ENCODE results near the gene CDKAL1.
A peak's percentile ranks its signal among the peaks of the same experiment; 100 is the strongest.

Gene CDKAL1

GRCh38 chr6:21163838-21164180, 629.6 kb downstream of the CDKAL1 start:
- ChIA-PET CTCF (no interaction called here), POLR2A (no interaction called here)
- Histone ChIP-seq H3K27me3 (replicated peaks in 2 of 5; ENCODE audit: control insufficient read depth in 4 of 5, insufficient read depth in 5 of 5, low read length in 4 of 5) (no peaks in the 10 kb centered on the region), H3K27ac (ENCODE audit: insufficient read depth in 1 of 2, low read depth in 1 of 2, low read length in 2 of 2, poor library complexity in 1 of 2, severe bottlenecking in 2 of 2) (no peak overlapping the region), H3K4me1 (ENCODE audit: control extremely low read depth in 1 of 4, control insufficient read depth in 4 of 4, insufficient read depth in 4 of 4, low read length in 3 of 4) (peaks cover 0 to 19% (median 3%) of the 10 kb centered on the region in 4 experiments), H3K9me3 (ENCODE audit: control extremely low read depth in 1 of 5, control insufficient read depth in 4 of 5, insufficient read depth in 2 of 5, low read depth in 1 of 5, low read length in 4 of 5) (no peaks in the 10 kb centered on the region), H3K4me3 (ENCODE audit: control insufficient read depth in 1 of 7, extremely low read depth in 1 of 7, insufficient read depth in 4 of 7, low read depth in 2 of 7, low read length in 6 of 7) (no peak overlapping the region), H3K36me3 (ENCODE audit: control insufficient read depth in 4 of 4, insufficient read depth in 4 of 4, low read length in 3 of 4) (no peaks in the 10 kb centered on the region)
- no peak for DNase-seq
- no CpG with 5 or more reads among the region's 2 CpGs for WGBS (ENCODE audit: insufficient coverage)

DNA sequence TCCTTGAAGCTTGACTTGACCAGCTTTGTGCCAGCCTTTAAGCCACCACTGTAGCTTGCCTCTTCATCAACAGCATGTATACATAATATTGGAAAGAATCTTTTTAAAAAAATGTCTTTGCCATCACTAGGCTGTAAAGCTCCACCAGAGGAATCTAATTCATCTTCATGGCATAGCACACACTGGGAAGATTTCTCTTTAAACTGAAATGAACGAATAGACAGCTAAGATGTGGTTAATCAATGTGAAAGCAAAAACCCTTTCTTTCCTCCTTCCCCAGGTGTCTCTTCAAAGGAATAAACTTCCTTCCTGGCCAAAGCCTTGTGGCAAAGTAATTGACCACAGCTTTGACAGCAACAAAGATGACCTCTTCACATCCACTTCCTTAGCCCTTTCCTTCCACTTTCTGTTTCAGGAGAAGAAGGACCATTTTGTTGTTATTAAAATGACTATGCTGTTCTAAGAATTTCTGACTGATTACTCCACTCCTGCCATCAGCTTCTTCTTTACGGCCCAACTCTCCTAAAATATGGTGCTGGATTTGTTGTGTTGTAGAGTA, 630.6 kb downstream of the CDKAL1 start:
- Histone ChIP-seq H3K4me1 (ENCODE audit: control extremely low read depth in 1 of 4, control insufficient read depth in 4 of 4, insufficient read depth in 4 of 4, low read length in 3 of 4) (peaks cover 0 to 19% (median 3%) of the 10 kb centered on the region in 4 experiments), H3K36me3 (ENCODE audit: control insufficient read depth in 4 of 4, insufficient read depth in 4 of 4, low read length in 3 of 4) (no peaks in the 10 kb centered on the region), H3K27ac (ENCODE audit: insufficient read depth in 1 of 2, low read depth in 1 of 2, low read length in 2 of 2, poor library complexity in 1 of 2, severe bottlenecking in 2 of 2) (no peak overlapping the region), H3K27me3 (replicated peaks in 2 of 5; ENCODE audit: control insufficient read depth in 4 of 5, insufficient read depth in 5 of 5, low read length in 4 of 5) (no peaks in the 10 kb centered on the region), H3K9me3 (ENCODE audit: control extremely low read depth in 1 of 5, control insufficient read depth in 4 of 5, insufficient read depth in 2 of 5, low read depth in 1 of 5, low read length in 4 of 5) (no peaks in the 10 kb centered on the region), H3K4me3 (ENCODE audit: control insufficient read depth in 1 of 7, extremely low read depth in 1 of 7, insufficient read depth in 4 of 7, low read depth in 2 of 7, low read length in 6 of 7) (peak overlapping the region in 2 of 7 experiments; percentile 52 to 54)
- DNase-seq = peak in 2 of 3 donors; percentile 44 to 51
- CTCF ChIA-PET = no interaction called here
- POLR2A ChIA-PET = interaction anchor here (0.6 kb wide), 1 partner anchor 1016 kb away, joined by 3 read pairs; no protein-coding TSS in a partner anchor
- no CpG with 5 or more reads among the region's 2 CpGs for WGBS (ENCODE audit: insufficient coverage)

- DNase-seq = no peak
- no peak overlapping the region for H3K4me3 ChIP-seq (ENCODE audit: control insufficient read depth in 1 of 7, extremely low read depth in 1 of 7, insufficient read depth in 4 of 7, low read depth in 2 of 7, low read length in 6 of 7)
- WGBS (ENCODE audit: insufficient coverage) = 100% methylated on average over 1 of the region's 2 CpGs
- H3K27ac ChIP-seq (ENCODE audit: insufficient read depth in 1 of 2, low read depth in 1 of 2, low read length in 2 of 2, poor library complexity in 1 of 2, severe bottlenecking in 2 of 2) = no peak overlapping the region
- no peaks in the 10 kb centered on the region for H3K36me3 ChIP-seq (ENCODE audit: control insufficient read depth in 4 of 4, insufficient read depth in 4 of 4, low read length in 3 of 4)
- POLR2A ChIA-PET = no interaction called here
- H3K9me3 ChIP-seq (ENCODE audit: control extremely low read depth in 1 of 5, control insufficient read depth in 4 of 5, insufficient read depth in 2 of 5, low read depth in 1 of 5, low read length in 4 of 5) = peaks cover 0 to 3% (median 0%) of the 10 kb centered on the region in 5 experiments
- no peaks in the 10 kb centered on the region for H3K27me3 ChIP-seq (replicated peaks in 2 of 5; ENCODE audit: control insufficient read depth in 4 of 5, insufficient read depth in 5 of 5, low read length in 4 of 5)
- CTCF ChIA-PET = interaction anchor here (1.5 kb wide), 1 partner anchor 13 kb away, joined by 4 read pairs; no protein-coding TSS in a partner anchor
- H3K4me1 ChIP-seq (ENCODE audit: control extremely low read depth in 1 of 4, control insufficient read depth in 4 of 4, insufficient read depth in 4 of 4, low read length in 3 of 4) = peaks cover 0 to 19% (median 3%) of the 10 kb centered on the region in 4 experiments
Measured at GRCh38 chr6:21166754-21167153, 632.5 kb downstream of the CDKAL1 start.

DNA sequence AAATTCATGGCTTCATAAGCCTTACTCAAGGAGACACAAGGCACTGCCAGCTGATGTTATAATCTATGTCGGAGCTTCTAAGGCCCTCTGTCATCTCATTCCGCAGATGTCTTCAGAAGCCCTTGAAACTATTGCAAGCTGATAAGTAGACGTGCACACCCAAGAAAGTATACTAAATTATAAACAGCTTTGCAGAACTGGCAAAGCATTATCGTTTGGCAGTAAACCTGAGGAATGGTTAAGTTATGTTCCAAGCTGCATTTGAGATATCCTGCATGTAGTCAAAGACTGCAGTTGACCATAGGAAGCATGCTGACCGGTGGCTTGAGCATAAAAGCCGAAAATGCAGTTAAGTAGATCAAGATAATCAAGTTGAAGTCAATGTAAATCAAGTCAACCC, 633.5 kb downstream of the CDKAL1 start:
- peaks cover 0 to 12% (median 3%) of the 10 kb centered on the region in 4 experiments for H3K4me1 ChIP-seq (ENCODE audit: control extremely low read depth in 1 of 4, control insufficient read depth in 4 of 4, insufficient read depth in 4 of 4, low read length in 3 of 4)
- CTCF ChIA-PET = interaction anchor here (0.9 to 1.6 kb wide), 3 partner anchors 9 to 12 kb away, joined by 3 to 7 read pairs (median 4); no protein-coding TSS in a partner anchor

GRCh38 chr6:21171801-21172200, 637.5 kb downstream of the CDKAL1 start:
- ChIA-PET POLR2A (no interaction called here), CTCF (no interaction called here)
- Histone ChIP-seq H3K36me3 (ENCODE audit: control insufficient read depth in 4 of 4, insufficient read depth in 4 of 4, low read length in 3 of 4) (no peaks in the 10 kb centered on the region), H3K27ac (ENCODE audit: insufficient read depth in 1 of 2, low read depth in 1 of 2, low read length in 2 of 2, poor library complexity in 1 of 2, severe bottlenecking in 2 of 2) (no peak overlapping the region), H3K9me3 (ENCODE audit: control extremely low read depth in 1 of 5, control insufficient read depth in 4 of 5, insufficient read depth in 2 of 5, low read depth in 1 of 5, low read length in 4 of 5) (peaks cover 0 to 9% (median 3%) of the 10 kb centered on the region in 5 experiments), H3K4me1 (ENCODE audit: control extremely low read depth in 1 of 4, control insufficient read depth in 4 of 4, insufficient read depth in 4 of 4, low read length in 3 of 4) (no peaks in the 10 kb centered on the region), H3K4me3 (ENCODE audit: control insufficient read depth in 1 of 7, extremely low read depth in 1 of 7, insufficient read depth in 4 of 7, low read depth in 2 of 7, low read length in 6 of 7) (no peak overlapping the region), H3K27me3 (replicated peaks in 2 of 5; ENCODE audit: control insufficient read depth in 4 of 5, insufficient read depth in 5 of 5, low read length in 4 of 5) (no peaks in the 10 kb centered on the region)
- no peak for DNase-seq
- WGBS (ENCODE audit: insufficient coverage) = 100% methylated on average over 1 of the region's 4 CpGs

More for the DNA sequence above, 633.5 kb downstream of the CDKAL1 start:
- Histone ChIP-seq H3K27ac (ENCODE audit: insufficient read depth in 1 of 2, low read depth in 1 of 2, low read length in 2 of 2, poor library complexity in 1 of 2, severe bottlenecking in 2 of 2) (no peak overlapping the region), H3K36me3 (ENCODE audit: control insufficient read depth in 4 of 4, insufficient read depth in 4 of 4, low read length in 3 of 4) (no peaks in the 10 kb centered on the region), H3K4me3 (ENCODE audit: control insufficient read depth in 1 of 7, extremely low read depth in 1 of 7, insufficient read depth in 4 of 7, low read depth in 2 of 7, low read length in 6 of 7) (no peak overlapping the region), H3K9me3 (ENCODE audit: control extremely low read depth in 1 of 5, control insufficient read depth in 4 of 5, insufficient read depth in 2 of 5, low read depth in 1 of 5, low read length in 4 of 5) (peaks cover 0 to 9% (median 3%) of the 10 kb centered on the region in 5 experiments), H3K27me3 (replicated peaks in 2 of 5; ENCODE audit: control insufficient read depth in 4 of 5, insufficient read depth in 5 of 5, low read length in 4 of 5) (no peaks in the 10 kb centered on the region)
- POLR2A ChIA-PET = no interaction called here
- no peak for DNase-seq
- 93% methylated on average over 5 of the region's 6 CpGs for WGBS (ENCODE audit: insufficient coverage)

- Histone ChIP-seq H3K27me3 (replicated peaks in 2 of 5; ENCODE audit: control insufficient read depth in 4 of 5, insufficient read depth in 5 of 5, low read length in 4 of 5) (no peaks in the 10 kb centered on the region), H3K36me3 (ENCODE audit: control insufficient read depth in 4 of 4, insufficient read depth in 4 of 4, low read length in 3 of 4) (no peaks in the 10 kb centered on the region), H3K4me3 (ENCODE audit: control insufficient read depth in 1 of 7, extremely low read depth in 1 of 7, insufficient read depth in 4 of 7, low read depth in 2 of 7, low read length in 6 of 7) (no peak overlapping the region), H3K27ac (ENCODE audit: insufficient read depth in 1 of 2, low read depth in 1 of 2, low read length in 2 of 2, poor library complexity in 1 of 2, severe bottlenecking in 2 of 2) (no peak overlapping the region), H3K4me1 (ENCODE audit: control extremely low read depth in 1 of 4, control insufficient read depth in 4 of 4, insufficient read depth in 4 of 4, low read length in 3 of 4) (no peaks in the 10 kb centered on the region), H3K9me3 (ENCODE audit: control extremely low read depth in 1 of 5, control insufficient read depth in 4 of 5, insufficient read depth in 2 of 5, low read depth in 1 of 5, low read length in 4 of 5) (peaks cover 0 to 9% (median 3%) of the 10 kb centered on the region in 5 experiments)
- ChIA-PET POLR2A (no interaction called here), CTCF (no interaction called here)
- no peak for DNase-seq
- WGBS (ENCODE audit: insufficient coverage) = no CpG with 5 or more reads among the region's 2 CpGs
Measured at GRCh38 chr6:21173031-21173430, 638.8 kb downstream of the CDKAL1 start.

GRCh38 chr6:21173678-21174077, 639.4 kb downstream of the CDKAL1 start:
- CTCF ChIA-PET = no interaction called here
- H3K27me3 ChIP-seq (replicated peaks in 2 of 5; ENCODE audit: control insufficient read depth in 4 of 5, insufficient read depth in 5 of 5, low read length in 4 of 5) = no peaks in the 10 kb centered on the region
- 100% methylated on average over 2 of the region's 2 CpGs for WGBS (ENCODE audit: insufficient coverage)

More at GRCh38 chr6:21173678-21174077, 639.4 kb downstream of the CDKAL1 start:
- DNase-seq = no peak
- peaks cover 0 to 9% (median 3%) of the 10 kb centered on the region in 5 experiments for H3K9me3 ChIP-seq (ENCODE audit: control extremely low read depth in 1 of 5, control insufficient read depth in 4 of 5, insufficient read depth in 2 of 5, low read depth in 1 of 5, low read length in 4 of 5)
- H3K27ac ChIP-seq (ENCODE audit: insufficient read depth in 1 of 2, low read depth in 1 of 2, low read length in 2 of 2, poor library complexity in 1 of 2, severe bottlenecking in 2 of 2) = no peak overlapping the region
- H3K4me1 ChIP-seq (ENCODE audit: control extremely low read depth in 1 of 4, control insufficient read depth in 4 of 4, insufficient read depth in 4 of 4, low read length in 3 of 4) = no peaks in the 10 kb centered on the region
- POLR2A ChIA-PET = no interaction called here
- no peaks in the 10 kb centered on the region for H3K36me3 ChIP-seq (ENCODE audit: control insufficient read depth in 4 of 4, insufficient read depth in 4 of 4, low read length in 3 of 4)
- no peak overlapping the region for H3K4me3 ChIP-seq (ENCODE audit: control insufficient read depth in 1 of 7, extremely low read depth in 1 of 7, insufficient read depth in 4 of 7, low read depth in 2 of 7, low read length in 6 of 7)

Measured in common myeloid progenitor, CD34-positive (primary cell).